Retinal pigment epithelial cell (primary cell): ENCODE data around the gene TICRR.

ENCODE experiments used
- DNase-seq: peaks from one replicate; pipeline ENCODE4 v3.0.0-alpha.2; 2010; ENCODE audit warnings: low read depth
- H3K4me3 ChIP-seq: 2 replicates; pipeline ENCODE4 v1.5.1; 2011; ENCODE audit warnings: mild to moderate bottlenecking, low read length, control low read depth, moderate library complexity
- TF ChIP-seq, protein P1 (sequence below): conservative IDR thresholded peaks from 2 replicates; pipeline ENCODE4 v1.5.1; 2011; ENCODE audit warnings: low read depth, low read length, control low read depth, inconsistent platforms

TICRR gene

DNA sequence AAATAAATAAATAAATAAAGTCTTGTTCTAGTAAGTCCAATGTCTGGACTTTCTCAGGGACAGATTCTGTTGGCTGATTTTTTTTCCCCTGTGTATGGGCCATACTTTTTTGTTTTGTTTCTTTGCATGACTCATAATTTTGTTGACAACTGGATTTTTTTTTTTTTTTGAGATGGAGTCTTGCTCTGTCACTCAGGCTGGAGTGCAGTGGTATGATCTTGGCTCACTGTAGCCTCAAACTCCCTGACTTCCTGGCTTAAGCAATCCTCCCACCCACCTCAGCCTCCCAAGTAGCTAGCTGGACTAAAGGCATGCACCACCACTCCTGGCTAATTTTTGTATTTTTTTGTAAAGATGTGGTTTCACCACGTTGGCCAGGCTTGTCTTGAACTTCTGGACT is 38.9 kb downstream of the TICRR start:
- DNase-seq = no peak
- H3K4me3 ChIP-seq = no peak overlapping the region
- TF ChIP-seq, protein P1, sequence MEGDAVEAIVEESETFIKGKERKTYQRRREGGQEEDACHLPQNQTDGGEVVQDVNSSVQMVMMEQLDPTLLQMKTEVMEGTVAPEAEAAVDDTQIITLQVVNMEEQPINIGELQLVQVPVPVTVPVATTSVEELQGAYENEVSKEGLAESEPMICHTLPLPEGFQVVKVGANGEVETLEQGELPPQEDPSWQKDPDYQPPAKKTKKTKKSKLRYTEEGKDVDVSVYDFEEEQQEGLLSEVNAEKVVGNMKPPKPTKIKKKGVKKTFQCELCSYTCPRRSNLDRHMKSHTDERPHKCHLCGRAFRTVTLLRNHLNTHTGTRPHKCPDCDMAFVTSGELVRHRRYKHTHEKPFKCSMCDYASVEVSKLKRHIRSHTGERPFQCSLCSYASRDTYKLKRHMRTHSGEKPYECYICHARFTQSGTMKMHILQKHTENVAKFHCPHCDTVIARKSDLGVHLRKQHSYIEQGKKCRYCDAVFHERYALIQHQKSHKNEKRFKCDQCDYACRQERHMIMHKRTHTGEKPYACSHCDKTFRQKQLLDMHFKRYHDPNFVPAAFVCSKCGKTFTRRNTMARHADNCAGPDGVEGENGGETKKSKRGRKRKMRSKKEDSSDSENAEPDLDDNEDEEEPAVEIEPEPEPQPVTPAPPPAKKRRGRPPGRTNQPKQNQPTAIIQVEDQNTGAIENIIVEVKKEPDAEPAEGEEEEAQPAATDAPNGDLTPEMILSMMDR = no peak

DNA sequence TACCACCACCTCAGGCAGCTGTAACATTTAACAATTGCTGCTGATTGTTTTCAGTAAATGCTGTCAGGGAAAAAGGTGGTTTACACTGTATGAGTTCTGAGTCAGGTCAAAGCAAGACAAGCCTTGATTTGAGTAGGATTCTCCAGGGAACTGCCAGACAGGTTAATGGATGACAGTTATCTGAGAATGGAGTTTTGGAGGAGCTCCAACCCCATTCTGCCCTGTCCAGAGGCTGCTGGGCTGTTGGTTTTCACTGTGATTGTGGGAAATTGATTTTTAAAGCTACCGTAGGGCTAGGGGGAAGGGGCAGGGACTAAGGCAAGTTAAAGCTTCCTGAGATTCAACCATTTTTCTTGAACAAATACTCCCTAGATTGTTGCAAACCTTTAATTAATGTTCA is 39.9 kb downstream of the TICRR start:
- no peak for DNase-seq
- H3K4me3 ChIP-seq = no peak overlapping the region
- TF ChIP-seq, protein P1 = no peak

DNA sequence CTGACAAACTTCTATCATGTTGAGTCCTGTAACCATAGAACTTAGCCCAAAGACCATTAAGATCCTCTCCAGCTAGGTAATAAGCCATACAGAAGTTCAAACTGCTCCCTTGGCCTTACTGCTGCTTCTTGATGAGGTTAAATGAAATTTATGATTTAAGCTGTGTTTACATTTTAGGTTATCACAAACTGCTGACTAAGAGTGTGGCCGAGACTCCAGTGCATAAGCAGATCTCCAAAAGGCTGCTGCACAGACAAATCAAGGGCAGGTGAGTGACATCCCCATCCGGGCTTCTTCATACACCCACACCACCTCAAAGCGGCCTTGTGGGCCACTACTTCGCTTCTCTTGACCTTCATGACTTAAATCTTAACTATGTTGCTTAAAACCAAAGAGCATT is 41.0 kb downstream of the TICRR start:
- TF ChIP-seq, protein P1 = no peak
- no peak overlapping the region for H3K4me3 ChIP-seq
- DNase-seq = no peak

DNA sequence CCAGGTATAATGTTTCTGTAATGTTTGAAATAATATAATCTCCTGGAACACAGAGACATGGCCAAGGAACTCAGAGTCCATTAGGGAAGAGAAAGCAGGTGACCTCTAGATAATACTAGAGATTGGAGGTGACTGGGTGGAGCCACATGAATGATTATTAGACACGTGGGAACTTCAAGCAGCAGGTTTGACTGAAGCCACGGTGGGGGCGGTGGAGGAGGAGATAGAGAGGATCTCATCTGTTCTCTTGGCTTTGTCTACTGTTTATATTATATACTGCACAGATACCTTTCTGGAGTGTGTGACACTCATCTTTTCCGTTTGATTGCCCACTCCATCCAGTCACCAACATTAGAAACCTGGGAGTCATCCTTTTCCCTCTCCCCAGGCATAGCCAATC is 46.3 kb downstream of the TICRR start:
- TF ChIP-seq, protein P1 = no peak
- H3K4me3 ChIP-seq = no peak overlapping the region
- DNase-seq = no peak

DNA sequence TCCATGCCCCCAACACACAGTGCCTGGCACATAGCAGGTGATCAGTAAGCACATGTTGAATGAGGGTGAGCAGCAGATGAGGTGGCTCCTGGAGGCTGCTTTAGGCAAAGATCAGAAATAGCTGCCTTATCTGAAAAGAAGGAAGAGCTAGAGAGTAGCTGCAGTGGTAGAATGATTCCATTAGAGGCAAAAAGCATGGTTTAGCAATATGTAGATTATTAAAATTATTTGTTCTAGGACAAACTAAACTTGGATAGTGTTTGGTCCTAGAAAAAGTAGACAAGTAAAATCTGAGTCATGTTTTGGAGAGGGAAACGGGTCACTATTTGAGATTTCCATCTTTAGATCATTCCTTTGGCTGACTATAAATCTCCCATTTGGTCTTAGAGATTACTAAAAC is 47.9 kb downstream of the TICRR start:
- no peak overlapping the region for H3K4me3 ChIP-seq
- TF ChIP-seq, protein P1 = no peak
- no peak for DNase-seq

DNA sequence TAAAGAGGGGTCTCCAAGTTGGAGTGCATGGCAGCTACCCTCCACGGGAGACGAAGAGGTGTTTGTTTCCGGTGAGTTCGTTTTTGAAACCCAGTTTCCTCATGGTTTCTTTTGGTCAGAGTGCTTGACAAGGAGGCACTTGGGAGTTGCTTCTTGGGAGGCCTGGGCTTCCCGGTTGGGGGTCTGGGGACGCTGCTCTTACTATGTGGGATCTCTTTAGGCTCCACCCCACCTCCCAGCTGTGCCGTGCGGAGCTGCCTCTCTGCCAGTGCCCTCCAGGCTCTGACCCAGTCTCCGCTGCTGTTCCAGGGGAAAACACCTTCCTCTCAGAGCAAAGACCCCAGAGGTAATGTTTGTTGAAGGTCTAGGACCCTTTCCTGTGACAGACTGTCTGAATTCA is 50.4 kb downstream of the TICRR start:
- H3K4me3 ChIP-seq = no peak overlapping the region
- TF ChIP-seq, protein P1 = no peak
- no peak for DNase-seq

DNA sequence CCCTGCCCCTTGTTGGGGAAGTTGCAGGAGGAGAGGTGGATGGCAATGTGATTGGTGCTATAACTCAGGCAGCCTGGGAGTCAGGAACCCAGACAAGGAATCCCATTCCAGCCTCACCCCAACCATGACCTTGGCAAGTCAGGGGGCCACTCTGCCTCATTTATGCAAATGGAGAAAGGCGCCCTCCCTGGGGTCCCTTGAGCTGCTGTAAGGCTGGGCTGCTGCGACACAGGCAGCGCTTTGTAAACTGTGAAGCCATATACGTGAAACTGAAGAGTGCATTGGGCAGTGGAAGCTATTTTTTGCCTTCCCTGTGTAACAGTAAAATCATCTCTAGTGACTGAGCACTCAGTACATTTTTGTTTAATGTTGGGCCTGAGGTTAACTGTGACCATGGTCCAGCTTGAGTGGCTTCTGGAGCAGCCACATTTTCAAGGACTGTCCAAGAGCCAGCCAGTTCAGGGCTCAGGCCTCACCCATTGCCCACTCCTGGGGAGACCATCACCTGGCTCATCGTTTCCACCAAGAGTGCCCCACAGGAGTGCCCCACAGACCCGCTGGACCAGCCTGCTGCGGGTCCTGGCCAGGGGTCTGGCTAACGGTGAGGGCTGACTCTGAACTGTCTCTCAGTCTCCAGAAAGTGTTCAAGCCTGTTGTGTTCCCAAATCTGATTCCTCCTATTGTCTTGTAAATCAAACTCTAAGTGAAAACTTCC is 52.1 kb downstream of the TICRR start:
- TF ChIP-seq, protein P1 = no peak
- H3K4me3 ChIP-seq = no peak overlapping the region
- DNase-seq = no peak
